Ectodermal cell (in vitro differentiated cells): ENCODE results near the gene SFT2D1.

ENCODE experiments used
- H3K27ac ChIP-seq: 2 replicates; pipeline ENCODE4 v1.7.0; 2013; ENCODE audit warnings: mild to moderate bottlenecking, low read depth, low read length; ENCODE audit not compliant: insufficient read depth, poor library complexity, severe bottlenecking
- H3K27me3 ChIP-seq: 2 replicates; pipeline ENCODE4 v1.7.0; 2013; ENCODE audit warnings: mild to moderate bottlenecking, low read length; ENCODE audit not compliant: insufficient read depth, control insufficient read depth, poor library complexity, severe bottlenecking
- H3K36me3 ChIP-seq: one replicate; pipeline ENCODE4 v1.7.0; 2013; ENCODE audit warnings: low read length; ENCODE audit not compliant: control insufficient read depth, insufficient read depth
- H3K4me1 ChIP-seq: one replicate; pipeline ENCODE4 v1.7.0; 2013; ENCODE audit warnings: low read length; ENCODE audit not compliant: control insufficient read depth, insufficient read depth
- H3K4me3 ChIP-seq: 2 replicates; pipeline ENCODE4 v1.7.0; 2013; ENCODE audit warnings: low read depth, low read length, control low read depth; ENCODE audit not compliant: insufficient read depth
- H3K9me3 ChIP-seq: 2 replicates; pipeline ENCODE4 v1.7.0; 2013; ENCODE audit warnings: mild to moderate bottlenecking, low read length, moderate library complexity; ENCODE audit not compliant: control insufficient read depth
- WGBS, 2 experiments: methylation state at CpG; one replicate each; pipeline ENCODE4 v1.1.7; 2013; ENCODE audit warnings: missing lambda C conversion rate in 2 of 2; 5-methylcytosine and 5-hydroxymethylcytosine counted together

The SFT2D1 gene

GRCh38 chr6:166297606-166298005 lies 44.7 kb downstream of the SFT2D1 start:
- Histone ChIP-seq H3K4me1 (no peaks in the 10 kb centered on the region), H3K4me3 (no peak overlapping the region), H3K27me3 (no peaks in the 10 kb centered on the region), H3K36me3 (no peaks in the 10 kb centered on the region), H3K9me3 (no peaks in the 10 kb centered on the region), H3K27ac (no peak overlapping the region)
- 93 to 94% methylated on average over 23 of the region's 23 CpGs for WGBS, 2 experiments

GRCh38 chr6:166296035-166296883 lies 46.1 kb downstream of the SFT2D1 start:
- Histone ChIP-seq H3K4me3 (no peak overlapping the region), H3K9me3 (no peaks in the 10 kb centered on the region), H3K27me3 (no peaks in the 10 kb centered on the region), H3K36me3 (no peaks in the 10 kb centered on the region), H3K4me1 (no peaks in the 10 kb centered on the region), H3K27ac (no peak overlapping the region)
- 91 to 93% methylated on average over 10 of the region's 10 CpGs for WGBS, 2 experiments

GRCh38 chr6:166293731-166294584 lies 48.4 kb downstream of the SFT2D1 start:
- no peak overlapping the region for H3K4me3 ChIP-seq
- 84 to 86% methylated on average over 12 of the region's 12 CpGs for WGBS, 2 experiments
- H3K4me1 ChIP-seq = no peaks in the 10 kb centered on the region
- H3K27me3 ChIP-seq = no peaks in the 10 kb centered on the region
- no peaks in the 10 kb centered on the region for H3K9me3 ChIP-seq
- no peaks in the 10 kb centered on the region for H3K36me3 ChIP-seq
- H3K27ac ChIP-seq = no peak overlapping the region

DNA sequence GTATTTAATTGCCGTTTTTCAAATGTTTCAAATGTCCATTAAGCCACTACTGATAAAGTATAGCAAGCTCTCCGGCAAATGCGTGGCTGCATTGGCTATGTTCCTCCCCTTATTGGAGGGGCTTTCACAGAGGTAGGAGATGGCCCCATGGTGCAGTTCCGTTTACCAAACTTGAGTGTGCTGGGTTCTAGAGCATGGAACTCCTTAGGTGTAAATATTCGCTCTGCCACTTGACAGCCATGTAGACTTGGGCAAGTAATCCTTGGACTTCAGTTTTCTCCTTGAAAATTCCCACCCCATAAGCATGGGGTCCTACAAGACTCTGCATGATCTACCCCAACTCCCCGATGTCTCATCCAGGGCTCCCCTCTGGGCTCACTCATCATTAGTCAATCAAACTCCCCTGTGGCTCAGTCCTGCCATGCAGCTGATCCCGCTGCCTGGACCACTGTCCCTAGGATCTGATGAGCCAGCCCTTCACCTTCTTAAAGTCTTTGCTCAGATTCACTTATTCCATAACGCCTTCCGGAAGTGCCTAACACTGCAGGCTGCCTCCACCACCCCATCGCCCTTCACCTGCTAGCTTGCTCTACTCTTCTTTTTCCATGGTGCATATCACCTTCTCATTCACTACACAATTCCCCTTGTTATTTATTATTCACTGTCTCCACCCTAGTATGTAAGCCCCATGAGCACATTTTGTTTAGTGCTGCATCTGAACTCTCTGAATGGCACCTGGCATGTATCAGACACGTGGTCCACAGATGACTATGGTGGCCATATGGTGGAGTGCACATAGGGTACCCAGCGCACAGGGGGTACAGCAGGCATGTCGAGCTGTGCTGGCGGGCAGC lies 52.9 kb downstream of the SFT2D1 start:
- H3K9me3 ChIP-seq = no peaks in the 10 kb centered on the region
- peaks cover 9% of the 10 kb centered on the region for H3K4me1 ChIP-seq
- no peaks in the 10 kb centered on the region for H3K36me3 ChIP-seq
- no peak overlapping the region for H3K27ac ChIP-seq
- no peaks in the 10 kb centered on the region for H3K27me3 ChIP-seq
- WGBS, 2 experiments = 88 to 89% methylated on average over 14 of the region's 14 CpGs
- H3K4me3 ChIP-seq = no peak overlapping the region

GRCh38 chr6:166286839-166287271 lies 55.5 kb downstream of the SFT2D1 start:
- H3K4me1 ChIP-seq = peaks cover 11% of the 10 kb centered on the region
- WGBS, 2 experiments = 70 to 75% methylated on average over 8 of the region's 8 CpGs
- H3K4me3 ChIP-seq = no peak overlapping the region
- no peaks in the 10 kb centered on the region for H3K27me3 ChIP-seq
- no peak overlapping the region for H3K27ac ChIP-seq
- no peaks in the 10 kb centered on the region for H3K9me3 ChIP-seq
- no peaks in the 10 kb centered on the region for H3K36me3 ChIP-seq

- Histone ChIP-seq H3K4me3 (no peak overlapping the region), H3K36me3 (no peaks in the 10 kb centered on the region), H3K27ac (peak overlapping the region; percentile 67), H3K9me3 (no peaks in the 10 kb centered on the region), H3K4me1 (peaks cover 11% of the 10 kb centered on the region), H3K27me3 (no peaks in the 10 kb centered on the region)
- 54 to 57% methylated on average over 6 of the region's 6 CpGs for WGBS, 2 experiments
Measured at GRCh38 chr6:166285233-166285632, 57.1 kb downstream of the SFT2D1 start.

DNA sequence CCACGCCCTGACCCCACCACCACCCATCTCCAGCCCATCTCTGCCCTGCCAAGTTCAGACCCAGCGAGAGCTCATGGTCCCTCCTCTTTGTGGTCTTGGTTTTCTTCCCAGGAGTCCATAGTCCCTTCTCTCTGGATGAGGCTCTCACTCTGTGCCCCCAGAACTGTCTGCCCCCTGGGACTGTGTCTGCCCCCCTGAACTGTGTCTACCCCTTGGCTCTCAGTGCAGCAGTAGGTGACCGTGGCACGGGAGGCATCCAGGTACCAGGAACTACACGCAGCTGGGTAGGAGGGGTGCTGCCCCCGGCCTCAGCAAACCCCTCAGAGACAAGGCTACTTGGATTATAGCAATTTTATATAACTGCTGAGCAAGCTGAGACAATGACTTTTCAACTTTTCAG lies 57.7 kb downstream of the SFT2D1 start:
- Histone ChIP-seq H3K4me3 (no peak overlapping the region), H3K4me1 (peaks cover 11% of the 10 kb centered on the region), H3K36me3 (no peaks in the 10 kb centered on the region), H3K27ac (no peak overlapping the region), H3K27me3 (no peaks in the 10 kb centered on the region), H3K9me3 (no peaks in the 10 kb centered on the region)
- WGBS, 2 experiments = 90 to 96% methylated on average over 6 of the region's 6 CpGs

DNA sequence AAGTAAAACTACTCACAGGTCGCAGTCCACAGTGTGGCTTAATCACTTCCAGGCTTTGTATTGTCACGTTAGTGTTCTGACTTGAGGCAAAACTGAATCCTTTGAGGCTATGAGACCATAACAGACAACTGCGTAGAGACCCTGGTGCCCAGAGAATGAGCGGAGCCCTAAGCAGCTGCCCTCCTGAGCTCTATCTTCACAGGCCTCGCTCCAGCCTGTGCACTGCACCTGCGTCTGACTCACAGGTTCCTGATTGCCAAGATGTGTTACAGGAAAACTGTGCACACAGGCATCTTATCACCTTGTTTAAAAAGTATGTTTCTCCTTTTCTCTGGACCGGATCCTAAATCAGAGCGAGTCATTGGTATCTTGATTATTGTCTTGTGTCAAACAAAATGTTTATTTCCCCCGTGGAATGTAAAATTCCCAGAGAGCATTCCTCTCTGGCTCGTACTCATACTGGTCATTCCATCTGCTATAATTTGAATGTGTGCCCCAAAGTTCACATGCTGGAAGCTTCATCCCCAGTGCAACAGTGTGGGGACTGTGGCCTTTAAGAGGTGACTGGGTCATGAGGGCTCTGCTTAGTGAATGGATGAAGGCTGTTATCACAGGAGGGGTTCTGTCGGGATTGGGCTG lies 59.8 kb downstream of the SFT2D1 start:
- no peak overlapping the region for H3K27ac ChIP-seq
- no peaks in the 10 kb centered on the region for H3K27me3 ChIP-seq
- 91 to 94% methylated on average over 10 to 11 of the region's 11 CpGs for WGBS, 2 experiments
- H3K36me3 ChIP-seq = no peaks in the 10 kb centered on the region
- peaks cover 11% of the 10 kb centered on the region for H3K4me1 ChIP-seq
- no peaks in the 10 kb centered on the region for H3K9me3 ChIP-seq
- no peak overlapping the region for H3K4me3 ChIP-seq

DNA sequence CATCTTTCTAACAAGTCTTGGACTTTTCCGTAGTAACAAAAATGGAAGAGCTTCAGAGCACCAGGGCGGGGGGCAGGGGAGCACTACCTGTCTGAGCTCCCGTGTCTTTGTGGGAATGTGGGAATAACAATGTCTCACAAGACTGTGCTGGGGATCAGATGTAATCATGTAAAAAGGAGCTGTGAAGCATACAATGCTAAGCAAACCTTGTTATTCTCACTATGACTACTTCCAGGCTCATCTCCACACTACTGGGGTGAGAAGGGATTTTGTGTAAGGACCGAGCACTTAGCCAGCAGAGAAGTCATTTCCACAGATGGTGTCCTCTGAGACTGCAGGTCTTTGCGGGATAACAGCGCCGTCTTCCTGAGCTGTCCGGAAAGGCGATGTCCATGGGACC lies 61.2 kb downstream of the SFT2D1 start:
- Histone ChIP-seq H3K27me3 (no peaks in the 10 kb centered on the region), H3K9me3 (no peaks in the 10 kb centered on the region), H3K27ac (no peak overlapping the region), H3K4me3 (no peak overlapping the region), H3K36me3 (no peaks in the 10 kb centered on the region), H3K4me1 (peaks cover 11% of the 10 kb centered on the region)
- whole genome bisulfite sequencing, 2 experiments = 96 to 99% methylated on average over 9 of the region's 9 CpGs
